Endothelial cell of umbilical vein (primary cell): ENCODE data around the gene LDLRAD2. TPM values are rescaled to one million over a fixed set of nuclear protein-coding genes. Genes with fewer than 3 reads are reported as not detected.

Source experiments
- BruUV-seq: library from RNA; stranded (reverse); fragments of 400-500 nt; replicated peaks from 2 replicates; lab custom pipeline; 2021; lab: Mats Ljungman, UMichigan
- CTCF ChIA-PET: fragments of 300-600, 350-600 bp; sonication (Branson Sonifier 250); formaldehyde crosslinking; loops from one replicate; lab custom pipeline; 2021; ENCODE audit warnings: antibody characterized with exemption, inconsistent platforms; lab: Charles Lee
- POLR2A ChIA-PET: fragments of 300-600, 350-600 bp; sonication (Branson Sonifier 250); formaldehyde crosslinking; loops from one replicate; lab custom pipeline; 2021; ENCODE audit warnings: antibody characterized with exemption, inconsistent platforms; lab: Charles Lee
- DNase-seq: peaks from one replicate; pipeline ENCODE4 v3.0.0-alpha.2; 2011; ENCODE audit warnings: low read depth, low spot score
- FAIRE-seq: peaks from 2 replicates; lab custom pipeline; 2011; peaks lifted over from hg19 to GRCh38; lab: Jason Lieb, UNC
- H2AFZ ChIP-seq: 2 replicates; pipeline ENCODE4 v1.6.0; 2012; ENCODE audit warnings: low read depth, low read length, control low read depth, inconsistent platforms
- H3K27ac ChIP-seq: 2 replicates; pipeline ENCODE4 v1.5.1; 2011; ENCODE audit warnings: low read depth, mild to moderate bottlenecking, control low read depth, low read length, moderate library complexity; ENCODE audit not compliant: insufficient read depth
- H3K27me3 ChIP-seq, 2 experiments: 2 replicates each; pipeline versions ENCODE4 v1.6.0 to v1.6.1; 2011; ENCODE audit warnings: low read length in 2 of 2, mixed read lengths in 1 of 2; ENCODE audit not compliant: control insufficient read depth in 2 of 2, insufficient read depth in 2 of 2
- H3K36me3 ChIP-seq, 2 experiments: 2 replicates in 1 of 2; 3 replicates in 1 of 2; pipeline ENCODE4 v1.5.1; 2011; ENCODE audit warnings: low read length in 2 of 2, mild to moderate bottlenecking in 1 of 2, moderate library complexity in 1 of 2; ENCODE audit not compliant: control insufficient read depth in 2 of 2, insufficient read depth in 2 of 2; ENCODE audit errors: extremely low read depth in 1 of 2
- H3K4me1 ChIP-seq: 3 replicates; pipeline ENCODE4 v1.5.1; 2011; ENCODE audit warnings: mild to moderate bottlenecking, low read length; ENCODE audit not compliant: control insufficient read depth, insufficient read depth; ENCODE audit errors: extremely low read depth
- H3K4me2 ChIP-seq: 2 replicates; pipeline ENCODE4 v1.6.1; 2011; ENCODE audit warnings: low read length, control low read depth, mixed read lengths; ENCODE audit not compliant: insufficient read depth
- H3K4me3 ChIP-seq, 3 experiments: fragments of 200-600 bp in 1 of 3; sonication (generic), shearing (Covaris generic) in 1 of 3; replicated peaks in 1 of 3; 2 replicates each; pipeline ENCODE4 v1.5.1; 2011 to 2016; ENCODE audit warnings: control low read depth in 3 of 3, low read length in 3 of 3, mild to moderate bottlenecking in 2 of 3, inconsistent platforms in 1 of 3, low read depth in 1 of 3, moderate library complexity in 1 of 3; ENCODE audit not compliant: insufficient read depth in 1 of 3
- H3K79me2 ChIP-seq: 2 replicates; pipeline ENCODE4 v1.6.0; 2012; ENCODE audit warnings: low read length, inconsistent platforms; ENCODE audit not compliant: control insufficient read depth, insufficient read depth
- H3K9ac ChIP-seq: replicated peaks from 2 replicates; pipeline ENCODE3; 2011; ENCODE audit warnings: low read length, control low read depth; ENCODE audit not compliant: insufficient read depth; ENCODE audit errors: extremely low read depth
- H3K9me1 ChIP-seq: replicated peaks from 3 replicates; pipeline ENCODE4 v1.6.0; 2011; ENCODE audit warnings: mild to moderate bottlenecking, low read length; ENCODE audit not compliant: control insufficient read depth, insufficient read depth; ENCODE audit errors: extremely low read depth
- H3K9me3 ChIP-seq: replicated peaks from 2 replicates; pipeline ENCODE4 v1.5.1; 2012; ENCODE audit warnings: low read length, inconsistent platforms; ENCODE audit not compliant: control insufficient read depth, insufficient read depth
- H4K20me1 ChIP-seq: replicated peaks from 2 replicates; pipeline ENCODE3; 2011; ENCODE audit warnings: mild to moderate bottlenecking, low read length; ENCODE audit not compliant: control insufficient read depth, insufficient read depth; ENCODE audit errors: extremely low read depth
- EZH2 ChIP-seq: IDR thresholded peaks from 2 replicates; pipeline ENCODE4 v1.6.1; 2012; ENCODE audit warnings: borderline replicate concordance, low read depth, mild to moderate bottlenecking, moderate library complexity, low read length, inconsistent platforms; ENCODE audit not compliant: severe bottlenecking
- FOS ChIP-seq: IDR thresholded peaks from 2 replicates; pipeline ENCODE4 v1.6.1; 2011; ENCODE audit warnings: mild to moderate bottlenecking, low read length, moderate library complexity, borderline replicate concordance; ENCODE audit not compliant: insufficient read depth
- GATA2 ChIP-seq: IDR thresholded peaks from 2 replicates; pipeline ENCODE4 v1.7.0; 2011; ENCODE audit warnings: low read depth, mild to moderate bottlenecking, moderate library complexity, mixed read lengths, low read length; ENCODE audit not compliant: insufficient read length, insufficient read depth
- POLR2A ChIP-seq: IDR thresholded peaks from 2 replicates; pipeline ENCODE4 v1.6.1; 2012; ENCODE audit warnings: low read depth, mild to moderate bottlenecking, control low read depth, low read length
- POLR2AphosphoS5 ChIP-seq: IDR thresholded peaks from 2 replicates; pipeline ENCODE4 v1.6.1; 2012; ENCODE audit warnings: low read depth, mild to moderate bottlenecking, control low read depth, low read length, moderate library complexity; ENCODE audit not compliant: insufficient read depth
- dilution Hi-C: fragments of 300-500 bp; cut with MboI; formaldehyde crosslinking; loops from one replicate; pipeline ENCODE4 v1.15.0; 2019; ENCODE audit warnings: low sequenced_read_pairs; ENCODE audit not compliant: extremely low pct_ligation_motif_present
- intact Hi-C: fragments of 100-400 bp; cut with micrococcal nuclease; formaldehyde crosslinking; loops from one replicate; pipeline ENCODE4 v1.10.0; 2022
- polyA plus RNA-seq, 4 experiments: library from polyadenylated mRNA; depleted of rRNA in 3 of 4; stranded (reverse) in 3 of 4; unstranded in 1 of 4; fragments of >200 nt; gene quantifications; 2 replicates each; pipeline versions ENCODE4 v1.2.1 to v1.2.3, GENCODE V29; 2011 to 2012; ENCODE audit warnings: missing spikeins in 1 of 4
- total RNA-seq: library from RNA; stranded (reverse); gene quantifications from 2 replicates; pipeline ENCODE4 v1.2.3, GENCODE V29; 2021
- TF ChIP-seq, protein P1 (sequence below): IDR thresholded peaks from 2 replicates; pipeline ENCODE4 v1.6.1; 2011; ENCODE audit not compliant: insufficient read depth, insufficient read length
- TF ChIP-seq, protein P2 (sequence below), 2 donors: IDR thresholded peaks; 1 replicate in 1 of 2; 2 replicates in 1 of 2; pipeline ENCODE4 v1.5.1; 2011; ENCODE audit warnings: low read length in 2 of 2, mild to moderate bottlenecking in 2 of 2, moderate library complexity in 2 of 2, control low read depth in 1 of 2, inconsistent platforms in 1 of 2, low read depth in 1 of 2; ENCODE audit not compliant: insufficient read depth in 1 of 2; ENCODE audit errors: extremely low read depth in 1 of 2

LDLRAD2 gene
- total and polyA plus RNA-seq, 2 donors (not counting 3 experiments of a cell fraction or from before 2014, with no cell fraction given): 0.44 TPM; not detected in 1

DNA sequence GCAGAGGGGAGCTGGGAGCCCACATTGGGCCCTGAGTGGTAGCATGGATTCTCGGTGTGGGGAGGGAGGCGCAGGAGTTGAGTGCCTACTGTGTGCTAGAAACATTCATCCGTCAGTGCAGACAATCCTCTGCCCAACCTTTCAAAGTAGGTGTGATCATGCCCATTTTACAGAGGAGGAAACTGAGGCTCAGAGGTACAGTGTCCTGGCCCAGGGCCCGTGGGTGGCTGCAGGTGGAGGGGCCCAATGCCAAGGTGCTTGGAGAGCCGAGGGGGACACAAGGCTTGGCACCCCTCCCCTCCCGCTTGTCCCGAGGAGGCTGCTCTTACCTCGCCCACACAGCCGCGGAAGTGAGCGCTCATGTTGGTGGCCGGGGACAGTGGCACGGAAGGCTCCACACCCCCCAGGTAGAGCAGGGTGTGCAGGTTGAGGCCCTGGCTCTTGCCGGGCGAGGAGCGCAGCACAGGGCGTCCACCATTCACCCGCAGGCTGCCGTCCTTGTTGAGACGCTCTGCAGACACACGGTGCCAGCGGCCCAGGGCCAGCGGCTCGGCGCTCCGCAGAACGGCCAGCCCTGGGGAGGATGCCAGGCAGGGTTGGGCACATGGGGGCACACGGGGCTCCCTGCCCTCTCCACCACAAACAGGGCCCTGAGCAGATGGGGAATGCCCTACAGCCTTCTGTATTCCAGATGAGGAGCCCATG lies 16.6 kb downstream of the LDLRAD2 start:
- dilution Hi-C loops (no loop called here), intact Hi-C loops (no loop called here)
- H3K27ac ChIP-seq: no peak overlapping the region
- ChIA-PET POLR2A (interaction anchor here (0.5 kb wide), 1 partner anchor 243 kb away, joined by 5 read pairs; no protein-coding TSS in a partner anchor), CTCF (no interaction called here)
- no peaks in the 10 kb centered on the region for H3K9me3 ChIP-seq
- no peak overlapping the region for H3K4me3 ChIP-seq
- H3K9me1 ChIP-seq: no peaks in the 10 kb centered on the region
- DNase-seq (no peak), FAIRE-seq (no peak)
- H3K9ac ChIP-seq: no peak overlapping the region
- H4K20me1 ChIP-seq: no peaks in the 10 kb centered on the region
- H3K27me3 ChIP-seq: no peaks in the 10 kb centered on the region
- peaks cover 69 to 88% of the 10 kb centered on the region in 2 experiments for H3K36me3 ChIP-seq
- TF ChIP-seq FOS (no peak), POLR2A (no peak), POLR2AphosphoS5 (peak; percentile 21)
- H2AFZ ChIP-seq: no peak overlapping the region
- H3K4me2 ChIP-seq: no peak overlapping the region
- BruUV-seq: TSS peak; percentile 66
- H3K79me2 ChIP-seq: peaks cover 12% of the 10 kb centered on the region
- no peaks in the 10 kb centered on the region for H3K4me1 ChIP-seq

DNA sequence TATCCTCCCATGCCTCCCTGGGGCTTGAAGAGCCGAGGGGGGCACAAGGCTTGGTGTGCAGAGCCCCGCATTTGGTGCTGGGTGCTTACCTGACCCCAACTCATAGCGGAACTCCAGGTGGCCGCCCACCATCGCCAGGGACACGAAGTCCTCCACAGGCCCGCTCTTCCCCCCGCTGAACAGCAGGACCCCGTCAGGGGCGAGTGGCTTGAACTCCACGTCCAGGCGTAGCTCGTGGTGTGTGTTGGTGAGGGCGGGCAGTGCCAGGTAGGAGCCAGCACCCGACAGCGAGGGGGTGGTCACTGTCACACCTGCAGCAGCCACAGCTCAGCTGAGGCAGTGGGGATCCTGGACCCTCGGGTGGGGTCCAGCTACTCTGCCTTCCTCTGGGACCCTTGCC lies 17.2 kb downstream of the LDLRAD2 start:
- FAIRE-seq (no peak), DNase-seq (no peak)
- H3K36me3 ChIP-seq: peaks cover 75 to 88% of the 10 kb centered on the region in 2 experiments
- no peaks in the 10 kb centered on the region for H3K9me1 ChIP-seq
- H3K4me1 ChIP-seq: no peaks in the 10 kb centered on the region
- CTCF ChIA-PET: no interaction called here
- H3K27ac ChIP-seq: no peak overlapping the region
- POLR2A ChIA-PET: interaction anchor here (0.5 kb wide), 1 partner anchor 242 kb away, joined by 5 read pairs; no protein-coding TSS in a partner anchor
- no peak overlapping the region for H3K4me3 ChIP-seq
- BruUV-seq: no TSS peak
- no peak overlapping the region for H3K4me2 ChIP-seq
- dilution Hi-C loops: no loop called here
- no peaks in the 10 kb centered on the region for H3K9me3 ChIP-seq
- H3K79me2 ChIP-seq: peaks cover 13% of the 10 kb centered on the region
- no peak for TF ChIP-seq GATA2
- no peak for TF ChIP-seq FOS
- peak; percentile 24 for TF ChIP-seq POLR2A
- TF ChIP-seq POLR2AphosphoS5: no peak
- TF ChIP-seq, protein P1, sequence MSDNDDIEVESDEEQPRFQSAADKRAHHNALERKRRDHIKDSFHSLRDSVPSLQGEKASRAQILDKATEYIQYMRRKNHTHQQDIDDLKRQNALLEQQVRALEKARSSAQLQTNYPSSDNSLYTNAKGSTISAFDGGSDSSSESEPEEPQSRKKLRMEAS: no peak
- TF ChIP-seq, protein P2, sequence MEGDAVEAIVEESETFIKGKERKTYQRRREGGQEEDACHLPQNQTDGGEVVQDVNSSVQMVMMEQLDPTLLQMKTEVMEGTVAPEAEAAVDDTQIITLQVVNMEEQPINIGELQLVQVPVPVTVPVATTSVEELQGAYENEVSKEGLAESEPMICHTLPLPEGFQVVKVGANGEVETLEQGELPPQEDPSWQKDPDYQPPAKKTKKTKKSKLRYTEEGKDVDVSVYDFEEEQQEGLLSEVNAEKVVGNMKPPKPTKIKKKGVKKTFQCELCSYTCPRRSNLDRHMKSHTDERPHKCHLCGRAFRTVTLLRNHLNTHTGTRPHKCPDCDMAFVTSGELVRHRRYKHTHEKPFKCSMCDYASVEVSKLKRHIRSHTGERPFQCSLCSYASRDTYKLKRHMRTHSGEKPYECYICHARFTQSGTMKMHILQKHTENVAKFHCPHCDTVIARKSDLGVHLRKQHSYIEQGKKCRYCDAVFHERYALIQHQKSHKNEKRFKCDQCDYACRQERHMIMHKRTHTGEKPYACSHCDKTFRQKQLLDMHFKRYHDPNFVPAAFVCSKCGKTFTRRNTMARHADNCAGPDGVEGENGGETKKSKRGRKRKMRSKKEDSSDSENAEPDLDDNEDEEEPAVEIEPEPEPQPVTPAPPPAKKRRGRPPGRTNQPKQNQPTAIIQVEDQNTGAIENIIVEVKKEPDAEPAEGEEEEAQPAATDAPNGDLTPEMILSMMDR (IDR thresholded peaks at IDR 0.05; ENCODE audit: extremely low read depth in 1 of 2, insufficient read depth in 1 of 2, low read depth in 1 of 2, low read length in 2 of 2): no peak
- TF ChIP-seq EZH2: no peak
- no peaks in the 10 kb centered on the region for H4K20me1 ChIP-seq
- no peak overlapping the region for H3K9ac ChIP-seq
- no peaks in the 10 kb centered on the region for H3K27me3 ChIP-seq
- no peak overlapping the region for H2AFZ ChIP-seq
- intact Hi-C loops: no loop called here
